Stimulated activated CD4-positive, alpha-beta T cell treated with anti-CD3 and anti-CD28 coated beads, Interleukin-15, amount 100 ng/mL, for 1 hour (primary cell): ENCODE results near the gene SLC39A3.

Experiments
- DNase-seq, 2 donors: peaks; one replicate each; pipeline ENCODE4 v3.0.0-alpha.2; 2020; ENCODE audit warnings: low read depth in 1 of 2, low spot score in 1 of 2

The SLC39A3 gene

GRCh38 chr19:2750808-2751437 lies 11.1 kb upstream of the SLC39A3 start:
- DNase-seq: no peak

GRCh38 chr19:2747349-2747748 lies 7.5 kb upstream of the SLC39A3 start:
- no peak for DNase-seq

GRCh38 chr19:2744113-2744512 lies 4.3 kb upstream of the SLC39A3 start:
- no peak for DNase-seq

GRCh38 chr19:2743099-2743498 lies 3.3 kb upstream of the SLC39A3 start:
- no peak for DNase-seq

GRCh38 chr19:2740314-2740656 lies 468 bp upstream of the SLC39A3 start:
- no peak for DNase-seq

GRCh38 chr19:2736550-2737190 lies 3.1 kb downstream of the SLC39A3 start:
- DNase-seq: no peak

- no peak for DNase-seq
Measured at GRCh38 chr19:2735374-2735773, 4.4 kb downstream of the SLC39A3 start.

- DNase-seq: no peak
Measured at GRCh38 chr19:2734589-2735288, 5.1 kb downstream of the SLC39A3 start.

- no peak for DNase-seq
Measured at GRCh38 chr19:2733930-2734588, 5.8 kb downstream of the SLC39A3 start.

GRCh38 chr19:2732883-2733282 lies 6.9 kb downstream of the SLC39A3 start:
- DNase-seq: no peak

GRCh38 chr19:2732157-2732725 lies 7.6 kb downstream of the SLC39A3 start:
- no peak for DNase-seq

GRCh38 chr19:2731181-2731995 lies 8.4 kb downstream of the SLC39A3 start:
- DNase-seq: no peak

- no peak for DNase-seq
Measured at GRCh38 chr19:2729943-2730818, 9.6 kb downstream of the SLC39A3 start.

- DNase-seq: no peak
Measured at GRCh38 chr19:2728783-2729387, 10.9 kb downstream of the SLC39A3 start.

GRCh38 chr19:2727640-2727944 lies 12.2 kb downstream of the SLC39A3 start:
- no peak for DNase-seq

- no peak for DNase-seq
Measured at GRCh38 chr19:2726904-2727639, 12.7 kb downstream of the SLC39A3 start.

GRCh38 chr19:2726160-2726855 lies 13.5 kb downstream of the SLC39A3 start:
- DNase-seq: no peak

GRCh38 chr19:2724148-2724557 lies 15.7 kb downstream of the SLC39A3 start:
- no peak for DNase-seq
